Posterior cingulate gyrus (tissue), 11 donors: ENCODE results near the gene C1QTNF5.

Experiments used
- DNase-seq, 10 donors: peaks; one replicate each; pipeline versions ENCODE4 v3.0.0 to v3.0.0-alpha.2; 2020 to 2021; ENCODE audit warnings: mixed read lengths in 3 of 10
- intact Hi-C: fragments of 100-400 bp; cut with DNase I; formaldehyde crosslinking; loops from one replicate; pipeline ENCODE4 v1.15.1; 2023

The C1QTNF5 gene

DNA sequence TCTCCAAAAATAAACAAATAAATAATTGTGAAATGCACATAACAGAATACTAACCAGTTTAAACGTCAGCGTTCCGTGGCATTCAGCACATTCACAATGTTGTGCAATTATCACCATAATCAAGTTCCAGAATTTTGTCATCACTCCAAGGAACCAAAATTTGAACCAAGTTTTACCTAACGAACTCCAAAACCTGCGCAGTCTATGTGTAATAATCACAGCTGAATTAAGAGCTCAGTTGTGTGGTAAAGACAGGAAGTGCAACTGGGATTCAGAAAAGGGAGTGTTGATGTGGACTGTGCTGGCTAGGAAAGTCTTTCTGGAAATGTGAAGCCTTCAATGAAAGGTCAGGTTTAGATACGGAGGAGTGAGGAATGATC, 18.3 kb downstream of the C1QTNF5 start:
- no peak for DNase-seq
- intact Hi-C loops = loop anchor here (2.0 kb wide), 1 partner anchor 116 kb away; the partner anchor contains the start of gene CBL

DNA sequence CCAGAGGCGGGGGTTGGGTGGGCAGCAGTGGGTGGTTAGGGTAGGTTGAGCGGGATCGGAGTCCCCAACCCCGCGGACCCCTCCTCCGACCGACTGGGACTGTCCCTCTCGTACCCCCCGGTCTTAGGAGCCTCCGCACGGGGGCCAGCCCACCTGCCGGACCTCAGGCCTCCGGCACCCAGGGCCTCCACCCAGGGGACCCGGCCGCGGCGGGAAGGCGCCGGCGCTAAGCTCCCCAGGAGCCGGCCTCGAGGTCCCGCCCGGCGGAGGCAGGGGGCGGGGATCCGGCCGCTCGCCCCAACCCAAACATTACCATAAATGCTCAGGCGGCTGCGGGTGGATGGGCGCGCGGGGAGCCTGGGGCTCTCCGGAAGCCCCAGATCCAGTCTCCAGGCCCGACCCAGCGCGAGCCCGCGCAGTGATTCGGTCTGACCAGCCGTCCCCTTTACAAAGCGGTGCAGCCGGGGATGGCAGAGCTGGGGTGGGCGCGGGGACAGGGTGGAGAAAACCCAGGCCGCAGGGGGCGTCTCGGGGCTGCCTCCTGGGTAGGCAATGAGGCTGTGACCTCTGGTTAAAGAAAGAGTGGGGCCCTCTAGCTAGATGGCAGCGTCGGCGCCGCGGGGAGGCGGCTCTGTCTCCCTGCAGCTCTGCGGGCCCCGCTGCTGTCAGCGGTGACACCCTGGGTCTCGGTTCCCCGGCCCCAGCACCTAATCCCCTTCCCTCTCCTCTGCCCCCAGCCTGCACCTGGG, 19.7 kb downstream of the C1QTNF5 start:
- DNase-seq = peak in 5 of 10 donors; percentile 43 to 94 (median 85)
- intact Hi-C loops = no loop called here

DNA sequence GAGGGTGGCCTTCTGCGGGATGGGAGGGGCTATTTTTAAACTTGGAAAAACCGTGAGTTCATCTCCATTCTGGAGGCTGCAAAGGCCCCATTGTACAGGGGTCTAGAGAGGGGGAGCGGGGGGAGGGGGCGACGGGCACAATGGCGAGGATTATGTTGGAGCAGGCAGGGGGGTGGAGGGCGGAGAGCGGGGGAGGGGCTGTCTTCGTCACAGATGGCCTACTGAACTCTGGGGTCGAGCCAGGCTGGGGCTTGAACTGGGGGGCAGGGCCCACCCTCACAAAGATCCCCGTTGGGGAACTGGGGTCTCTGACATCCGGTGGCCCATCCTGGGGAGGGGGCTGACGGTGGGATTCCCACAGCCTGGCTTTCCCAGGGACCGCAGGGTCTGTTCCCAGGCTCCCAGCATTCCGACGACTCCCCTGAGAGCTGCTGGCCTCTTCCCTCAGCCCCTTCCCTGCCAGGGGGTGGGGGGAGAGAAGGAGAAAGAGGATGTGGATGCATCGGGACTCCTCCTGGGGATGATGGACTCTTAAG, 20.4 kb downstream of the C1QTNF5 start:
- peak in 7 of 10 donors; percentile 64 to 95 (median 78) for DNase-seq
- intact Hi-C loops = no loop called here

GRCh38 chr11:119319700-119320239, 20.9 kb downstream of the C1QTNF5 start:
- no peak for DNase-seq
- intact Hi-C loops = no loop called here

GRCh38 chr11:119319136-119319699, 21.5 kb downstream of the C1QTNF5 start:
- intact Hi-C loops = no loop called here
- peak in 2 of 10 donors; percentile 62 to 74 for DNase-seq

GRCh38 chr11:119318240-119319135, 22.2 kb downstream of the C1QTNF5 start:
- intact Hi-C loops = no loop called here
- peak in 2 of 10 donors; percentile 61 to 64 for DNase-seq

- DNase-seq = peak in 2 of 10 donors; percentile 71 to 87
- intact Hi-C loops = no loop called here
These were observed 23.0 kb downstream of the C1QTNF5 start for GRCh38 chr11:119317592-119318239.

GRCh38 chr11:119316729-119317591, 23.7 kb downstream of the C1QTNF5 start, which contains the start of gene MCAM:
Gene MCAM, minus strand, starts transcription at chr11:119317130. Its CDS starts 29 bp downstream, at chr11:119317101.
- peak in 5 of 10 donors; percentile 34 to 91 (median 77) for DNase-seq
- intact Hi-C loops = no loop called here

DNA sequence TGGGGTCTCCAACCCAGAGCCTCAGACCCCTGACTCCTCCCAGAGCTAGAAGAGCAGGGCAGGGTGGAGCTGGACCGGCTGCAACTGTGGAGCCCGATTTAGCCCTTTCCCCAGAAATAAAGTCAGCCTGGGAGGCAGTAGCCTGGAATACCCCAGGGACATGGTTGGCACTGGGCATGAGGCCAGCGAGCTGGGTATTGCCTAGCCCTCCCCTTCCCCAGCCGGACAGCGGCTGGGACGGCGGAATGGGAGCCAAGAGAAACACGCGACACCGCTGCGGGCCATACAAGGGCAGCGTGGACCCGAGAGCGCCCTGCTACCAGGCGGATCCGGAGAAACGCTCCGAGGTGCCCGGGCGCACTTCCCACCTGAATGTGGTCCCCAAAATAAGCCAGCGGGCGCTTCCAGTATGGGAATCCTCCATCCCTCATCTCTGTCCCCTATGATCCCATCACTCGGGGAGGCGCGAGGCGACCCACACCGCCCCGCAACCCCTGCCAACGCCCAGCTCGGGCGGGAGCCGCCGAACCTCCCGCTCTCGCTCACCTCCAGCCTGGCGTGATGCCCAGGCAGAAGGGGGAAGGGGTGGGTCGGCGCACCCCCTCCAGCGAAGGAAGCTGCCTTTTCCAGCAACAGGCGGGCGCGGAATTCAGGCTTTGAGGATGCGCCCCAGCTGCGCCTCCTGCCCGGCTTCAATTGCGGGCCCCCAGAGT, 24.5 kb downstream of the C1QTNF5 start:
- intact Hi-C loops = no loop called here
- peak; percentile 59 to 96 (median 79) for DNase-seq

- peak in 8 of 10 donors; percentile 32 to 95 (median 60) for DNase-seq
- intact Hi-C loops = no loop called here
These were observed 25.3 kb downstream of the C1QTNF5 start for GRCh38 chr11:119315131-119316015.

DNA sequence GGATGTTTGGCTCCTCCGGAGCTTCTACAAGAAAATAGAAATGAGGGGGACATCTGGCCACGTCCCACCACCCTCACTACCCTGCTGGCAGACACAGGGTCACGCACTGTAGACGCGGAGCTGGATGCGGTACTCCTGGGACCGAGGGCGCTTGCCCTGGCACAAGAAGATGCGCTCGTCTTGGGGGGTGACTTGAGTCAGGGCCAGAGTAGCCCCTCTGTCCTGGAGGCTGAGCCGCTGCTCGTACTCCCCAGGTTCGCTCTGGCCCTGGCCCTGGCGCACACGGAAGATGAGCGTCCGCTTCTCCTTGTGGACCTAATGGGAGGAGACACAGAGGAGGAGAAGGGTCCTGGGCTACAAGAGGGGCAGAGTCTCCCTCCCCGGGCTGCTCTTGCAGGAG, 26.0 kb downstream of the C1QTNF5 start:
- intact Hi-C loops = no loop called here

DNA sequence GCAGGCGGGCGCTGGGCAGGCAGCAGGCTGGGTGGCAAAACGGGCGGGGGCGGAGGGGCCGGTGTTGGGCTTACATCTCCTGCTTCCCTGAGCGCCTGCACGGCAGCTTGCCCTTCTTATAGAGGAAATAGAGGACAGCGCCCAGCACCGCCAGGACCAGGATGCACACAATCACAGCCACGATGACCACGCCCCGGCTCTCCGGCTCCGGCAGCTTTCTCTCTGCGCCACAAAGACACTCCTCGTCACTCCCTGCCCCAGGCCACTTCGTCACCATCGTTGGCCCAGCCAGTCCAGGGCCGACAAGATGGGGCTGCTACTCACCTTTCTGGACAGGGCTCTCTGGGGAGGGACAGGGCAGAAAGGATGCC, 30.0 kb downstream of the C1QTNF5 start:
- intact Hi-C loops = no loop called here
- DNase-seq = no peak

More for the DNA sequence above, 26.0 kb downstream of the C1QTNF5 start:
- DNase-seq = no peak

- intact Hi-C loops = no loop called here
- no peak for DNase-seq
These were observed 30.6 kb downstream of the C1QTNF5 start for GRCh38 chr11:119309953-119310681.

DNA sequence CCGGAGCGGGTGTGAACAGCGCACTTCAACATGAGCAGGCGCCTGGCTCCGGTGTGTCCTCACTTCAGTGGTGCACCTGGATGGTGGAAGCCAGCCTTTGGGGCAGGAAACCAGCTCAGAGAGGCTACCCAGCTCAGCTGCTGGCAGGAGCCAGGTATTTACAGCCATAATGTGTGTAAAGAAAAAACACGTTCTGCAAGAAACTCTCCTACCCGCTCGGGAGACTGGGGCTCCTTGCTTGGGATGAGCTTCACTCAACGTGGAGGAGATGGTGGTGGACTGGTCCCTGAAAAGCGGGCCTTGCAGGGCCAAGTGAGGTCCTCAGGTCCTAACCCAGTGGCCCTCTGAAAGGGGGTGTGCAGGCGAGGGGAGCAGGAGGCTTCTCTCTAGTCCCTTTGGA, 31.3 kb downstream of the C1QTNF5 start:
- intact Hi-C loops = no loop called here
- no peak for DNase-seq

- DNase-seq = no peak
- intact Hi-C loops = no loop called here
These were observed 32.7 kb downstream of the C1QTNF5 start for GRCh38 chr11:119307974-119308373.

DNA sequence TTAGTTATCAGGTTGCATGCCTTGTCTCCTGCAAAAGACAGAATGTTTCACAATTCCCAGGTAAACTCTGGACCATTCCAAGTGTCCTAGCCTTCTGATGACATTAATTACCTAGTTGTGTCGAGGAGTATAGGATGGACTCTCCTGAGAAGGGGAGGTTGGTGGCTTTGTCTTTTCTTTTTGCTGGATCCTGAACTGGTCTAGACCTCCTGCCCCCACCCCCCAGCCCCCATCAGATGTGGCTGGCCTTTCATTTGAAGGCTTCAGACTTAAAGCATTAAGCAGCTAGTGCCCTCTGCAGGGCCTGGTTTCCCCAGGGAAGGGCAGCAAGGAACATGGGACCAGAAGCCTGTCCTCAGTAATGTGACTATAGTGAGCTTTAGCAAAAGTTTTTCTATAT, 33.5 kb downstream of the C1QTNF5 start:
- intact Hi-C loops = no loop called here
- peak in 1 of 10 donors; percentile 24 for DNase-seq
